NCI-H2196 treated with DMSO at 0.1 percent for 48 hours (cell line): ENCODE results near the gene ADD2.

Experiments
- DNase-seq: peaks from one replicate; lab custom pipeline; 2025; ENCODE audit not compliant: unreplicated experiment; lab: John Stamatoyannopoulos, UW

Gene ADD2

DNA sequence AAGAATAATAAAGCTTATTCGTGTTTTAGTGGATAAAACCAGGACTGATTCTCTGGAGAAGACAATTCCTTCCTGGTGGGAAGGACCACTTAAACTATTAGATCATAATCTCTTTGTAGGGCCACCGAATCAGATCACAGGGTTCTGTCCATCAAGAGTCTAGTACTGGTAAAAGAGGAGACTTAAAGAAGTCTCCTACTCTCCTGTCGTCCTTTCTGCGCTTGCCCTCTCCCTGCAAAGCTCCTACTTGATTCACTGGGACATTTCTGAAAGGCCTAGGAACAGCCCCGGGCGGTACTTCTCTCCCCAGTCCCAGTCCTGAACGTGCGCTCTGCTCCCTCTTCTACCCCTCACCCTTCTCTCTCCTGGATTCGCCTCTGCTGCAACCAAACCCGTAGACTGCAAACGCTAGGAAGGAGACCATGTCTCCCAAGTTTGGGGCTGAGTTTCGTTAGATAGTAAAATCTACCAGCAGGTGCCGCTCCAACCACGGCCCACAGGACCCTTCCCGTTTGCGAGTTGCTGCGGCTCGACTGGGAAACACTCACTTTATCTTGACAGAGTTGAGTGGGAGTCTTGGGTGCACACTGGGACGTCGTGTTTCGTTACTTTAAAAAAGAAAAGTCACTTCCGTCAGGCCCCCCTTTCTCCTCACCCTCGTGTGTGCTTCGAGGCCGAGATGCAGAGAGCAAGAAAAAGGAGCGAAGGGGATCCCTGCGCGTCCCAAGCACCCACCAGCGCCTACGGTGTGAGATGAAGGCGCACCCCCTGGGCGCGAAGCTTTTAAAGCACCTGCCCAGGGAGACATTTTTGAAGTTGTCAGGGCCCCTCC lies 21.5 kb upstream of the ADD2 start:
- DNase-seq = peak; percentile 1

DNA sequence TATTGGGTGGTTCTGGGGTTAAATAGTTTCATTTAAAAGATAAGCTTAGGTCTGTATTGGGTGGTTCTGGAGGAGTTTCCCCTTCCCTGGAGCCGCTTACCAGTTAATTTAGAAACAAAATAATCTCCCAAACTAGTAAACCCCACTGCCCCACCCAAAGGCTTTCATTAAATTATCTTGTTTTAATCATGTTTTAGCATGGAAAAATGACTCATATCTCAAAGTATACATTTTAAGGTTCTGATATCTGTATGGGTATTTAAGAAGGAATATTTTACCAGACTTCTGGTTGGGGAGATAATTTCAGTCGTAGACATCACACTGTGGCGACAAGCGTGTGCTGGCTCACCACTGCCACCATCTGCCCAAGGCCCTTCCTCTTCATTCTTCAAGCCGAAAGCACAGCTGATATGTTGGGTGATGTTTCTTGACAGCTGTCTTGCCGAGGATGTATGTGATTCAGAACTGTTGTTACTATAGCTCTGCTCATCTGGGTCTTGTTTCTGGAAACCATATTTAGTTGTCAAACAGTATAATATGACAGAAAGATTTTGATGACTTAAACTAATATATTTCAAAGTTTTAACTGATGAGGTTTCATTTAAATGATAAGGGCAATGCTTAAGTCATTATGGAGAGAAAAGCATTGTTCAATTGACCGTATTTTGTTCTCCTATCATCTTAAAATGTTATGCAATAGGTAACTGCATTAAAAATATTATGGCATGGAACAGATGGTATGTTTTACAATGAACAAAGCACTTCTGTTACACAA lies 17.3 kb upstream of the ADD2 start:
- peak; percentile 1 for DNase-seq

DNA sequence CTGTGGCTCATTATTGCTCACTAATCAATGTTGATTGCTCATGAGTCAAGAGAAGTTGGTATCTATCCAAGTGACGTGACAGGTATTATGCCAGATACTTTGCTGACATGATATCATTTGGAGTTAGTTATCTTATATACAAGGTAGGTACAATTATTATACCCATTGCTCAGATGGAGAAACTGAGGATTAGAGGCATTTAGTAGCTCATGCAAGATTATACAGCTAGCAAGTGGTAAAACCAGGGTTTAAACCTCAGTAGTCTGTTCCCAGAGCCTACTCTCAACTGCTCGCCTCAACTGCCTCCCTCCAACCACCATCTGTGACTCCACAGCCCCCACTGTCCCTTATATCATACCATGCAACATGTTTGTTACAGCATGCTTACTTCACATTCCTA lies 16.3 kb upstream of the ADD2 start:
- DNase-seq = no peak

DNA sequence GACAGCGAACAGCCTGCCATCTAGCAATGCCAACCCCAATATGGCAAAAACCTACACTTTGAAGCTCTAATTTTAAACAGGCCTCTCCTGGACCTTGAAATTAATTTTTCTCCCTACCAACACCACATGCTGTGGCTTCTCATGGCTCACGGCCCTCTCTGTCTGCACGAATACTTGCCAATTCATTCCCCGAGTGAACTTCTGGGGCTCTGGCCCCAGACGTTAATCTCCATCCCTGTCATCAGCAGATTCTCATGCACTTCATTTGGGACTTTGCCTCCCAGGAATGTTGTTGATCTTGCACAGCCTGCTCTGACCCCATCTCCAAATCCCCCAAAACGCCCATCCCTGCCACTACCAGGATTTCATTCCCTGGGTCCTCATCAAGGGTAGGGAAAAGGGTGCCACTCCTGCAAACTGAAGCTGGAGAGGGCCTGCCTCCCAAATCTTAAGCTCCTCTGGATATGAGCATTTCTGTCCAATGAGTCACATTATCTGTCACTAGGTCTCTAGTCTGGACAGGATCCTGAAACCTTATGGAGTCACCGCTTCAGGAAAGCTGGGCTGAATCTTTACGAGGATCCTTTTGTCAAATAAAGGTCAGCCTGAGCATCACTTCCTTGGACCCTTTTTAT lies 12.0 kb upstream of the ADD2 start:
- no peak for DNase-seq

DNA sequence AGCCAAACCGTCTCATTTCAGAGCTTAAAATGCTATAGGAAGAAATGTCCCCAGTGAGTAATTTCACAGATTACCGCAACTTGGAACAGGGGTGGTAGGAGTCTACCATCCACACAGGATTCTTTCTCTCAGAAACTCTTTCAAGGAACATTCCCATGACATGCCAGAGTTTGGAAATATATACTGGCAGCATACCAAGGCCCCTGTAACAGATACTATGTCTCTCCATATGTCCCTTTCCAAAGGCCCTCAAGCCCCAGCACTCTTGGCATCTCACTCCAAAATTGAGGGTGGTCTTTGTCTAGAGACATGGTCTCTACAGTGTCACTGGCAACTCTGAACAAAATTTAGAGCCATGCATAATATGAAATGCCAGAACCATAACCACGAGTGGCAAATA lies 11.5 kb upstream of the ADD2 start:
- DNase-seq = no peak

DNA sequence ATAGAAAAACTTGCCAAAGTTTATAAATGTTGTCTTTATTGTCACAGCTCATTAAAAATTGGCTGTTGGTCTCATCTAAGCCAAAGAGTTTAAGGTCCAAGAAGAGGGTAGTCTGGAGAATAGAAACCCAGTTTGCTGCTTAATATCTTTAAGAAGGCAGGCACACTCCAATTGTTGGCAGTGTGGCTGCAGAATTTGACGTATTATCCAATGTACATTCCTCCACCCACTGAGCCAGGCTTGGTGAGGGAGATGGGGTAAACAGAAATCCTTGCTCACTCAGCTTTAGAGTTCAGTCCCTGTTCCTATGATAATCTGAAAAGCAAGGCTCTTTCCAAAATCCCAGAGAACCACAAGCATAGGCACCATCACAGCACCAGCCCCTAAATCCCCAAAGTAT lies 10.7 kb upstream of the ADD2 start:
- no peak for DNase-seq

DNA sequence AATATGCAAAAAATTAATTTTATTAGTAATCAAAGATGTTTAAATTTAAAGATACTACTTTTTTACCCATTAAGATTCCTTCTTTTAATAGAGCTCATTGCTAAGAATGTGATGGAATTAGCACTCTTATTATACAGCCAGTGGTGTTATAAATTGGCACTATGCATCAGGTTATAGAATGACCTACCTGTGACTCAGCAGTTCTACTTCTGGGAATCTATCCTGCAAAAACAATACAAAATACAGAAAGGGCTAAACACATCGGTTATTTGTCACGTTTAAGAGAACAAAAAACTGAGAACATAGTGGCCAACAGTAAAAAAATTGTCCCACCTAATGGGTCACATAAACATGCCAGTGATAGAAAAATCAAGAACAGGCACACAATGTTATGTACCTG lies 9.4 kb upstream of the ADD2 start:
- DNase-seq = no peak

DNA sequence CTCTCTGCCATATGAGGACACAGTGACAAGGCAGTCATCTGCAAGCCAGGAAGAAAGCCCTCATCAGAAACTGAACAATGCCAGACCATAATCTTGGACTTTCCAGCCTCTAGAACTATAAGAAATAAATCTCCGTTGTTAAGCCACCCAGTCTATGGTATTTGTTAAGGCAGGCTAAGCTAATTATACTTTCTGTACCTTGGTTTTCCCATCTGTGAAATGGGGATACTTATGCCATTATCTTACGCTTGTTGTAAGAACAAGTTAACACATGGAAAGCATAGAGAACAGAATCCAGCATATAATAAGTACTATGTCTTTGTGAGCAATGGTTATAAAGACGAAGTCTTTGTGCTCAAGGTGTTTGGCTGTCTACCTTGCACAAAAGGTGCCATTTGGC lies 8.3 kb upstream of the ADD2 start:
- no peak for DNase-seq

DNA sequence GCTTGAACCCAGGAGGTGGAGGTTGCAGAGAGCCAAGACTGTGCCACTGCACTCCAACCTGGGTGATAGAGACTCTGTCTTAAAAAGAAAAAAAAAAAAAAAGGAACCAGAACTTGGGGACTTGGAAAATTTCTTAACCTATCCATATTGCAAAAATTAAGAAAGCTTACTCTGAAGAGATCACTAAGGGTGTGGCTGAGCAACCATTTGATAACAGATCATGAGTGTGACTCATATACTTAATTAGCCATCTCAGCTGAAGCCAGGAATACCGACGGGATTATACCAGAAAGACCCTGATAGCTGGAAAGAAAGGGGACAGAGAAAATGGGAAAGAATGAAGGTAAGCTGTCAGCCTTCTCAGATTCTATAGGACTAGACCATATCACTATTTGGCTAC lies 7.1 kb upstream of the ADD2 start:
- no peak for DNase-seq

DNA sequence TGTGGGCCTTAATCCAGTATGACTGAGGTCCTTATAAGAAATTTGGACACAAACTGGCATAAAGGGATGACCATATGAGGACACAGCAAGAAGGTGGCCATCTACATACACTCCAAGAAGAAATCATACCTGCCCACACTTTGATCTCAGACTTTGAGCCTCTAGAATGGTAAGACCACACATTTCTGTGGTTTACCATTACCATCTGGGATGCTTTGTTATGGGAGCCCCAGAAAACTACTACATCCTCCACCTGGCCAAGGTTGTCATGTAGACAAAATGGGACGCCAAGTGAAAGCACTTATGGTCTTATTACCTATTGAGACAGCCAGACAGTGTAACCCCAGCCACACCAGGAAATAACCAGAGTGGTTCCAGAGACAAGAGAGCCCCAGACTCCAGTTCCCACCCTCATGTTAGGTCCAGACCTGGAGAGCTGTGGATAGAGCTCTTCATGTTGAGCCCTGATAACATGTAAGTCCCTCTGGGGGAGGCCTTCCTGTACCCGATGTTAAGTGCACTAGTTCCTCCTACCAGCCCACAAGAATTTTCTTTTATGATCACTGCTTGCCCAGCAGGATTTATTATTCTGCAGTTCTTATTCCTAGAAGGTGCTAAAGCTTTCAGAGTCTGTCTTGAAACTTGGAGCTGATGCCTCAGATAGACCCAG lies 4.6 kb upstream of the ADD2 start:
- DNase-seq = no peak

DNA sequence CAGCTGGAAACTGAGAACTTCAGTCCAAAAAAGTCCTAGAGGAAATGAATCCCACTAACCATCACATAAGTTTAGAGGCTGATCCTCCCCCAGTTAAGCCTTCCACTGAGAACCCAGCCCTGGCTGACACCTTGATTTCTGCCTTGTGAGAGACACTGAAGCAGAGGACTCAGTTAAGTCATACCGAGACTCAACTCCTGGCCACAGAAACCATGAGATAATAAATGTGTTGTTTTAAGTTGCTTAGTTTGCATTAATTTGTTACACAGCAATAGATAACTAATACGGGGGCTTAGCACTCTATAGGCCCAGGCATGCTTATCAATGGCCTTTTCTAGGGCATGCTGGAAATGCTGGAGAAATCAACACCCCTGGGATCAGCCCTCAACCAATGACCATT lies 3.4 kb upstream of the ADD2 start:
- no peak for DNase-seq

DNA sequence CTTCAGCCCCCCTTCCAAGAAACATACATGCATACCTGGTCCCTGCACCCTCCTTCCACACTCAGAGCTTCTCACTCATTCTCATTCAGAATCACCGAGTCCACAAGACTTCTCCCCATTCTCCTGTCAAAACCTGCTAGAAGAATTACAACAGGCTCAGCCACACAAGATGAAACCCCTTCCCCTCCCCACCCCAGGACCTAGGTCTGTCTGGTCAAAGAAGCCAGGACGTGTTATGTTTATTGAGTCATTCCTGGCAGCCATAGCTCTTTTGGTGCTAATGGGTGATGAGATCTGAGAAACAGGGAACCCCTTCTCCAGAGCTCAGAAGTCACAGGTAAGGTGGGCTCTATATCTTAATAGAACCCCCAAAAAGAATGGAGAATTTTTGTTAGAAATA lies 1.4 kb upstream of the ADD2 start:
- no peak for DNase-seq

DNA sequence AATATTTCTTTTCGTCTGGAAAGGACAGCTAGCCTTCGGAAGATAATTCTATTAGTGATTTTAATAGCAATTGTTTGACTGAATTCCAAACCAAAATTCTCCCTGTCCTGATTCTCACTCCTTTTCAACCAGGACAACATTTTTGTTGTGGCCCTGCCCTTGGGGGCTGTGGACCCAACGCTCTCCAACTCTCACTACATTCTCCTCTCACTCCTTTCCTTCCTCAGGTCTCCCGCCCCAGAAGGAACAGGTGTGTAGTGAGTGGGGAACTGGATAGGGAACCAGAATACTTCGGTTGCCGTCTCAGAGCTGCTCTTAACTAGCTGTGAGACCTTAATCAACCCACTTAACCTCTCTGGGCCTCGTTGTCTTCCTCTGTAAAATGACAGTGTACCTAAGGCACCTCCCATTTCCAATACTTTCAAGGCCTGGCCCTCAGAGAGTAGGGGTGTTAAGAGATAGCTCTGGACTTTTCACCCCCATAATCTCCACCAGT lies 638 bp upstream of the ADD2 start:
- DNase-seq = no peak

DNA sequence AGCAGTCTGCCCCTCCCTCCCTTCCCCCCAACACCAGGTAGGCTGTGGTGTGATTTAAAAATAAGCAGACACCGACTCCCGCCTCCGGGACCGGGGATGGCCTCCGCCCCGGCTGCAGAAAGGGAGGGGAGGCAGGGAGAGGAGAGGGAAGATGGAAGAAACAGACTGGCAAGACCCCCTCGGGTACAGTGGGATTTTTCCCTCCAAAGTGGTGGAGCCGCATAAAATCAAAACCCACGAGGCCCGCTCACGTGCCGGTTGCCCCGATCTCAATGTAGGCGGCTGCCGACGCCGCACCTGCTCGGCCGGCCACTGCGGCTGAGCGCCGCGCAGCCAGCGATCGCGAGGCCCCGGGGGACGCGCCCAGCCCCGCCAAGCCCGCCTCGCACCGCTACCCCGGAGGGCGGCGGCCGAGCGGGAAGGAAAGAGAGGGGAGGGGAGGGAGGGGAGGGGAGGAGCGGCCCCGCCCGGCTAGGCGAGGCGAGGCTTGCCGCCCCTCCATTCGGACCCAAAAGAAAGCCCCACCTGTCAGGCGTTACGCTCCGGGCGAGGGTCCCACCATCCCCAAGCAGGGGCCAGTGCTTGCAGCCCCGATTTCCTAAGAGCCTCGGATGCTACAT lies 811 bp downstream of the ADD2 start:
- DNase-seq = no peak

DNA sequence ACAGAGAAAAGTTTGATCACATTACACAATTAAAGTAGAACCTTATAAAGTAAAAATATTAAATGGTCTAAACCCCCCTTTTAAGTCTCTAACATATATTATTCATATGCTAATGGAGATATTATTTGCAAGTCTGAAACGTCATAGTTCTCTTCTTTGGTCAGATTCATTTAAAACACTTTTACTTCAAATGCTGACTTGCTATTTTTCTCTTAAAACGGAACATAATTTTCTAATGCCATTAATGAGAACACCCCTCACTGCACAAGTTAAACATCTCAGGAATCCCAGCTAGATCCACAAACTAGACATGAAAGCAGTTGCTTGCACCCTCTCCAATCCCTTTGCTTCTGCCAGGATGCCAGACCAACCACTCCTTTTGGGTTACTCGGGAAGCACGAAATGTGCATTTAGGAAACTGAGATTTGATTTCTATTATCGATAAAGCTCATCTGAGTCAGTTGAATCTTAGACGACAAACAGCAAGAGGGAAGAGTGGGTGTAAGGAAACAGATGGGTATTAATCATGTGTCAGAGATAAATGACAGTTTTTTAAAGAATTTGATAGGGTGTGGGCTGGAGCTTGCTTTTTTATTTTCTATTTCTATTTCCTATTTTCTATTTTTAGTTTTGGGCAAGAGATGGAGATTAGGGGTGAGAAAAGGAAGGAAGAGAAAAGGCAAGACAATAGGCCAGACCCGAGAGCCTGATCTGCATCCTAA lies 1.5 kb downstream of the ADD2 start:
- DNase-seq = no peak

DNA sequence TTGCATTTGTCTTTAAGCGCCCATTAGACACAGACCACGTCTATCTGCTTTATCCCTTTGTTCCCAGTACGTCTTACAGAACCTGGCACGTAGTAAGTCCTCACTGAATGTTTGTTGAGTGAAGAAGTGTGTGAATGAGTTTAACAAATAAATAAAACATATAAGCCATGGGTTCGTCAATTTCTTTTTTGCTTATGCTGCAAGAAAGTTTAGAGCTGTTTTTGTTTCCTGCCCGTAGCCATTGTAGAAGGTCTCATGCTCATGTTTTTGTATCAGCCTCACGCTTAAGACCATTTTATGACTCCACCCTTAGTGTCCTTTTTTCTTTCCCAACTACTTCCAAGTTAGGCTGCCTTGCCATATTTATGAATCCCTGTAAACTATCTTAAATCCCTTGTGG lies 2.5 kb downstream of the ADD2 start:
- DNase-seq = no peak

DNA sequence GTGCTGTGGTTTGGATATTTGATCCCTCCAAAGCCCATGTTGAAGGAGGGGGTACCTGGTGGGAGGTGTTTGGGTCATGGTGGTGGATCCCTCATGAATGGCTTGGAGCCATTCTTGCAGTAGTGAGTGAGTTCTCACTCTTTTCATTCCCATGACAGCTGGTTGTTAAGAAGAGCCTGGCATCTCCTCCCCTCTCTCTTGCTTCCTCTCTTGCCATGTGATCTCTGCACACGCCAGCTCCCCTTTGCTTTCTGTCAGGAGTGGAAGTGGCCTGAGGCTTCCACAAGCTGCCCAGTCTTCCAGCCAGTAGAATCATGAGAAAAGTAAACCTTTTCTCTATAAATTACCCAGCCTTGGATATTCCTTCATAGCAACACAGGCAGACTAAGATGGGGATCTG lies 8.6 kb downstream of the ADD2 start:
- DNase-seq = no peak

DNA sequence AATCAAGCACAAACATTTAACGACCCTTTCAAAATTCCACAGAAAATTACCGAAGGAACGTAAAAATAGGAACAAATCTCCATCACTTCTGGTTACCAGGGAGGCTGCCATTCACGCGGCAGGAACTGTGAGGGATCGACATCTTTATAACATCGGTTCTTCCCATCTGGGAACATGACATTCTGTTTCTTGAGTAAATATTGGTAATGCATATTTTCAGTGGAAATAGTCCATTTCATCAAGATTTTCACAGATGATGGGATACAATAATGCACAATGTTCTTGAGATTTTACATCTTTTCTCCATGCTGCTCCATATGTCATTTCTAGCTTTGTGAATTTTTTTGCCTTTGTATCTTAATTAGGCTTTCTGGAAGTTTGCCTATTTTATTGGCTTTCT lies 10.0 kb downstream of the ADD2 start:
- DNase-seq = no peak

DNA sequence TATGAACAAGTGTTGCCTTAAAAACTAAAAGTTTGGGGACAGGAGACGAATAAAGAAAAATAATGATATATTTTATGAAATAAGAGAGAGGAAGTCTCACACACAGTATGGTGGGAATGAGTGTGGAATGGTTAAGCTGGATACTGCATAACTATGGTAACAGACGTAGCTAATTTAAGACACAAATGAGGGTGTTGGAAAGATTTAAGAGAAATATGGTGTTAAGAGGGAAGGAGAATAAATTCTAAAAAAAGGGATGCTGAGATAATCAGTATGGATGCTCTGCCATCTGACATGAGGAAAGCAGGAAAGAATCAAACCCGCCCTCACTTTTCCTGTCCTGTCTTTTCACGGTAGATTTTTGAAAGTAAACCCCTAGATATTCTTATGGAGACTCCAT lies 10.6 kb downstream of the ADD2 start:
- DNase-seq = no peak

DNA sequence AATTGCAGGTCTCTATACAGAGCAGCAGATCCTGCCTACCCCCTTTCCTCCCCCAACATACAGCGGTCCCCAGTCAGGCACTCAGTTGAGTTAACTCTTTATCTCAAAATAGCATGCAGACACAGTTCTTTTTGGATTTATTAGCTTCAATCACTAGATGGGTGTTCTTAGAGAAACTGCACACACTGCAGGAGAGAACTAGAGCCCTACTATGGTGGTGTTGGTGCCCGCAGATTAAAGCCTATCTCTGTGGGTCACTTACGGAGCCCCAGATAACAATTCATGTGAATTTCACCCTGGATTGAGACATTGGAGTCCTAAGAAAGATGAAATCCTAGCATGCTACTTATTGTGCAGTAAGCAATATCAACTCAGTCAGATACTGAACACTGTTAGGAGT lies 11.9 kb downstream of the ADD2 start:
- no peak for DNase-seq
